HPDE6-E6E7 (cell line): ENCODE results near the gene GRIN3A.
"Not testable (repeated sequence)": the region's sequence is repeated elsewhere in the genome, so short reads cannot be mapped to it uniquely, and the experiment has no call there.

Source experiments
- DNase-seq: peaks from one replicate; pipeline ENCODE4 v3.0.0; 2011; ENCODE audit warnings: missing footprints; ENCODE audit errors: extremely low spot score

Gene GRIN3A

DNA sequence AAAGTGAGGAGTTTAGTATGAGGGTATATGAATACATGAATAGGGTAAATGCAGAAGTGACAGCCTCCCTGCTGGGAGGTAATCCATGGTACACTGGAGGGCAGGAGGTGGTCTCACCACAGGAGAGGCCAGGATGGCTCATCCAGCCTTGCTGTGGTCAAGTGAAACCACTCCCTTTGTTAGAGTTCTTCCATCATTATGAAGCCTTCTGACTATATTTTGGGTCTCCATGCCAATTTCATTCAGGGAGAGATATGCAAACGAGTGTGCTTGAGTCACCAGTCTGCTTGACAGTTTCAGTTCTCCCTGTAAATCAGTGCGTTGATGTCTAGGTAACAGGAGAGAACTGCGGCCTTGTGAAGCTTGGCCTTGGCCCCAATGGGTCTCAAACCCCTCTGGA is 160.1 kb downstream of the GRIN3A start:
- no peak for DNase-seq

DNA sequence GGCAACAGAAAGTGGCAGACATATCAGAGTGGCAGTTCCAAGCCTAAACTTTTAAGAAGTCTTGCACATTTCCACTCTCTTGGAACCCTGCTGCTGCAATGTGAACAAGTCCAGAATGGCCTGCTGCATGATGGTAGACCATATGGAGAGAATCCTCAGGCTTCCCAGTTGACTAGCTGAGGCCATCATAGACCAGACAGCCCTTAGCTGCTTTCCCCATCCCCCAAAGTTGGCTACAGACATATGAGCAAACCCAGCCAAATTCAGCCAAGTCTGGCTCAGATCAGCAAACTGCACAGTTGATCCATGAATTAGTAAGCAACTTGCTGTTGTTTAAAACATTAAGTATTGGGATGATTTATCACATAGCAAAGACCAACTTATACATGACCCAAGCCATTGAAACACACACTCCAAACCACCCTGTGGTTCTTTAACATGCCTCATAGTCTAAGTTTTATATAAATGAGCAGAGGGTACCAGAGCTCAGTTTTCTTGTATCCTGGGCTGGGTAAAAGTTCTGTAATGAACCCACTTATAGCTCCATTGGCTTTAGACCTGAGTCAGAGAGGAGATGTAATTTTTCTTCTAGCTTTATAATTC is 163.6 kb downstream of the GRIN3A start:
- no peak for DNase-seq

DNA sequence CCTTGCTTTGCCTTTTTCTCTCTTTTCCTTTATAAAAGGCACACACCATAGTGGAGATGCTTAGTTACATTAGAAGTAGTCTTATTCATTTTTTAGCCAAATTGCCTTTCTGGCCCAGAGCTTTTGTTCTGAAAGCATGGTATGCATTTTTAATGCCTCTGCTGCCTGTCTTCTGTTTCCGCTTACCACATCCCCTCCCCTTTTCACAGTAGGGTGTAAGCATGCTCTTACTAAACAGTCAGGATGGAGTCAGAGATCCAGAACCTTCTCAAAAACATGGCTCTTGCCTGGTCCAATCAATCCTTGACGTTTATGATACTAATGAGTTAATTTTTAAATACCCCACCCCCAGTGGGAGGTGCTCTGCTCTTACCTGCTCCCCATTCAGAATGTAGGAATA is 166.1 kb downstream of the GRIN3A start:
- DNase-seq, result no peak

DNA sequence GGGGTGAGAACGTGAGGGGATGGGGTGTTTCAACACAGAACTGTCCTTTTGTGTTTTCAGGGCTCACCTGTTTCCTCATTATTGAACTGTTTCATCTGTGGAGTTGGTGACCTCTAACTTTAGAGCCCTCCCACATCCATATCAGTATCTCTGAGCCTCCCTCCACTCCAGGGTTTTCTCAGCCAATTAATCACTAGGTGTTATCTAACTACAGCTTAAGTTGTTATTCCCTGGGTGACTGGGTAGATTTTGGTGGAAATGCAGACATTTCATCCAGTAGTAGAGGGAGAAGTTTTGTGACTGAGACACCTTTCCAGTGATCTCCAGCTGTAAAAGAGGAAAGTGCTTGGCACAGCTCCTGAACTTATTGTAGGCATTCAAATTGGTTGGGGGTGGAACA is 167.3 kb downstream of the GRIN3A start:
- DNase-seq, result no peak

DNA sequence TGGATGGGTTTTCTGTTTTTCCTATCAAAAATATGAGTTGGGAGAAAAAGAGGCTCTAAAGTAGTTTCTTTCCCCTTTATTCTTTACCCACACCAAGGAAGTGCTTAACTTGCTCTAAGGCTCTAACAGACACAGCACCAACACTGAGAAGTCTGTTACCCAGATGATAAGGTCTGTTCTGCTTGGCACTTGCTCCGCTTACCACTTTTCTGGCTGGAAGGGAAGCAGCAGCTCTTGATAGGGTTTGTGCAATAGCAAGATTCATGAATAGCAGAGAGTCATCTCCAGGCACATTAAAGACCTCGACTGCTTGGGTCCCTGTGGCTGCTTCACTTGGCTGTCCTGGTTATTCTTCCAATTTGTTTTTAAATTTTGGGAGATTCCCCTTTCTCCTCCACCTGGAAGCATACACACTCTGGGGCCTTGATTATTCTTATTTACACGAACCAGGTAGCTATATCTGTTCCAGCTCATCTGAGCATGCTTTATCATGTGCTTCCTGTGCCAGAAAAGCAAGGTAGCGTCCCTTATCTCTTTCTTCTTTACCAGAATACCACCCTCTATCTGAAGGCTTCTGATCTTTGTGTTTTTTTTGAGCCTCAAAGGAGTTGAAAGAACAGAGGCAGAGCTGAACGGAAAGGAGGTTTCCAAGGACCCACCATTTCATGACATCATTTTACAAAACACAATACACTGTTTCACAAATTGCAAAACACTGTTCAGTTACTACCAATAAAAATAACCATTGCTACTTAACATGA is 168.5 kb downstream of the GRIN3A start:
- no peak for DNase-seq

DNA sequence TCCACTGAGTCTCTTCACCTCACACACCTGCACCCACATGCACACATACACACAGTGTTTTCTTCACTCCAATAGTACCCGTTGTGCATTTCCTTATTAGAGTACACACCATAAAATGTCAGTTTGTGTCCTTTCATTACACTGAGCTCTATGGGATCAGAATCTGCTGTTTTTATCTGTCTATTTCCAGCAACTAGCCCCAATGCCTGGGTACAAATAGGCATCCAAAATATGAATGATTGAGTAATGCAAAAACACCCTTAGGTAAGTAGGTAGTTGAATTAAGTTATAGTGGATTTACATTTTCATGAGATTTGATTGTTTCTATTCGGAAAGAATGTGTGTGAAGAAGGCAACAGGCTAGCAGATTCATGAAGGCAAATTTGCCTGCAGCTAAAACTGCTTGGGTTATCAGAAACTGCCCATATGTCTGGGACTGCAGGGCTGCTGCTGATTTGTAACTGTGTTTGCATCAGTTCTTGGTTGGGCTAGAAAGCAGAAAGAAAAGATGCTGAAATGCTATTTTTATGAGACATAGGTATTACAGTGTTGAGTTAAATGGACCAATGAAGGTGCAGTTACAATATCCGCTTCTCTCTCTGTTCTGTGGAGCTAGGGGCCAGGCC is 170.6 kb downstream of the GRIN3A start:
- no peak for DNase-seq

DNA sequence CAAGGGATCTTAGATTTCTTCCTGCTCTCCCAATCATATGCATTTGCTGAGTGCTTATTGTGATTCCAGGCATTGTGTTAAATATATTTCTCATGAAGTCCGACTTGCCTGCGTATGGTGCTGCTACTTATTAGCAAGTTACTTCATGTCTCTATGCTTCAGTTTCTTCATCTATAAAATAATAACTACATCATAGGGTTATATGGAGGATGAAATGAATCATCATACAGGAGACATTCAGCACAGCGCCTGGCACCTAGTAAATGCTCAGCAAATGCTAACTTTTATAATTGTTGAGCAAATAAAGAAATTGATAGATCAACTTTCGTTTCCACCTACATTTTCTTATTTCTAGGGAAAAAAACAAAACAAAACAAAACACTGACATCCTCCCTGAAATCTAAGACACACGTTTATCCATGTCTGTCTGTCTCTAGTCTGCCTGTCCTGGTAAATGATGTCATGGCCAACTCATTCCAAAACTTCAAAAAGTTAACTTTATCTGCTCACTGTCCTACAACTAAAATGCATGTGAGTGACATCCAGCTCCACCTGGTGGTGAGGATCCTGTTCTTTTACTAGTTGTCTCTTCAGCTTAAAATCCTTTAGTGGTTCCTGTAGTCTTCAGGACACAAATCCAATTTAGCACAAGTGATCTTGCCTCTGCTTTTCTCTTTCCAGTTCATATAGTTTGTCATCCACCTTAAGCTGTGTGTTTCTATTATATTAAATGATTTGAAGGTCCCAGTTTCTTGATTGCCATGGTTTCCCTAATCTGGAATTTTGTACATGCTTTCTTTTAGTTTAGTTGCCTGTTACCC is 171.3 kb downstream of the GRIN3A start:
- DNase-seq, result peak; percentile 4

DNA sequence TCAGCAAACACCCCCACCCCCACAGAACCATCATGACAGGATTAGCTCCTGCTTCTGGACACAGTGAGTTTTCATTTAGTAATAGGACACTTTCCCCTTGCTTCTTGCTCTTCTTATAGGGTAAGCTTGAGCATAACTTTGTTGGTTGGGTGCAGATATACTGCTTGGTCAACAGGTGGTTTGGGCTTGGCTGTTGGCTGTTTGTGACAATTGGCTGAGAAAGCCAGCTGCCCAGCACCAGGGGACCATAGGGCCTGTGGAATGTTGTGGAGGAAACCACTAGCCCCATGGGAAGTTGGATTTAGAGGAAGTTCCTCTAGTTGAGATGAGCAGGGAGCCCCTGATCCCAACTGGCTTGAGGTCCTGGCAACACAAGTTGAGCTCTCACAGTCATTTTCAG is 174.2 kb downstream of the GRIN3A start:
- no peak for DNase-seq

DNA sequence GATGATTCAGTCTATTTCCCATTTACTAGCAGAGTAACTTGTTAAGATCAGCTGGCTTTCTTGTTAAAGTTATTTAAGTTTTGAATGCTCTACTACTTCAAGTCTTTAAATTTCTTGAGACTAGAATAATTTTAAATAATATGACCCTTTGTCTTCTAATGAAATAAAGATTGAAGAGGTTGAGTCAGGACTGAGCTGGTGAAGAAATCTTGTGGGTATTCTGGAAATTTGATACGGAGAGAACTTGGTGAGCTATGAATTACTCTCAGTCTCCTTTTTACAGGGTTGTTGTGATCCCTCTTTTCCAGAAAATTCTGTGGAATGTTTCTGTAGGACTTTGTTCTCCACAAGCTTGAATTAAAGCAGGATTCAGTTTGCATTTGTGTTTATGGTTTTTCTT is 175.5 kb downstream of the GRIN3A start:
- DNase-seq, result no peak

DNA sequence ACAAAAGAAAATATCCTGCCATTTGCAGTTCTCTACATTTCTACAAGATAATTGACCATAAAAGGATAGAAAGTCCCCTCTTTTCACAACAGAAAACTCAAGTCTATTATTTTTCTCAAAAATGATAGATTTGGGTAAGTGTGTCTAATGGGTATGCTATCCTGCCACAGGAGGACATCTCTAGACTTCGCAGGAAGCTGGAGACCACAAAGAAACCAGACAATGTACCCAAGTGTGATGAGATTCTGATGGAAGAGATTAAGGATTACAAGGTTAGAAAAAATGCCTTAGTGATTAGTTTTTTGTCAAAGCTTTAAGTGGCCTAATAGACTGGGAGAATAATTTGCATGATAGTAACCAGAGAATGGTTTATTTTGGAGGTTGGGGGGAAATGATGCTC is 176.7 kb downstream of the GRIN3A start:
- no peak for DNase-seq

DNA sequence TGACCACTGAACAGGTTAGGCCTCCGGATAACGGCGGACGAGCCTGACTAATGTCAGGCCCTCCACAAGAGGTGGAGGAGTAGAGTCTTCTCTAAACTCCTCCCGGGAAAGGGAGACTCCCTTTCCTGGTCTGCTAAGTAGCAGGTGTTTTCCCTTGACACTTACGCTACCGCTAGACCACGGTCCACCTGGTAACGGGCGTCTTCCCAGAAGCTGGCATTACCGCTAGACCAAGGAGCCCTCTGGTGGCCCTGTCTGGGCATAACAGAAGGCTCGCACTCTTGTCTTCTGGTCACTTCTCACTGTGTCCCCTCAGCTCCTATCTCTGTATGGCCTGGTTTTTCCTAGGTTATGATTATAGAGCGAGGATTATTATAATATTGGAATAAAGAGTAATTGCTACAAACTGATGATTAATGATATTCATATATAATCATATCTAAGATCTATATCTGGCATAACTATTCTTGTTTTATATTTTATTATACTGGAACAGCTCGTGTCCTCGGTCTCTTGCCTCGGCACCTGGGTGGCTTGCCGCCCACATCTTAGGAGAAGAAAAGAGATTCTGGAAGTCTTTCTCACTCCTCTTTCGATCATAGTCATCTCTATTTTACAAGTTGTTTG is 188.9 kb downstream of the GRIN3A start:
- not testable (repeated sequence) for DNase-seq

DNA sequence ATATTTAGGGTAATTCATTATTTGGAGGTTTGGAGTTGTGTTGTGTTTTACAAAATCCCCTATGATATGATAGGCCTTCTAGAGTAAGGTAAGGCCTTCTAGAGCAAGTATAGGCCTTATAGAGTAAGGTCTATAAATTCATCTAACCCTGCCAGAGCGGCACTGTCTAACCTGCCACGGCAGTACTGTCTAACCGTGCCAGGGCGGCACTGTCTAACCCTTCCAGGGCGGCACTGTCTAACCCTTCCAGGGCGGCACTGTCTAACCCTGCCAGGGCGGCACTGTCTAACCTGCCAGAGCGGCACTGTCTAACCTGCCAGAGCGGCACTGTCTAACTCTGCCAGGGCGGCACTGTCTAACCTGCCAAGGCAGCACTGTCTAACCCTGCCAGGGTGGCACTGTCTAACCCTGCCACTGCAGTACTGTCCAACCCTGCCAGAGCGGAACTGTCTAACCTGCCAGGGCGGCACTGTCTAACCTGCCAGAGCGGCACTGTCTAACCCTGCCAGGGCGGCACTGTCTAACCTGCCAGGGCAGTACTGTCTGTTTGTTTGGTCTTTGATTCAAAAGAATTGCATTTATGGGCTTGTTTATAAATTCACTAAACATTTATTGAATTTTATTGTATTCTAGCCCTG is 195.2 kb downstream of the GRIN3A start:
- DNase-seq, result no peak

DNA sequence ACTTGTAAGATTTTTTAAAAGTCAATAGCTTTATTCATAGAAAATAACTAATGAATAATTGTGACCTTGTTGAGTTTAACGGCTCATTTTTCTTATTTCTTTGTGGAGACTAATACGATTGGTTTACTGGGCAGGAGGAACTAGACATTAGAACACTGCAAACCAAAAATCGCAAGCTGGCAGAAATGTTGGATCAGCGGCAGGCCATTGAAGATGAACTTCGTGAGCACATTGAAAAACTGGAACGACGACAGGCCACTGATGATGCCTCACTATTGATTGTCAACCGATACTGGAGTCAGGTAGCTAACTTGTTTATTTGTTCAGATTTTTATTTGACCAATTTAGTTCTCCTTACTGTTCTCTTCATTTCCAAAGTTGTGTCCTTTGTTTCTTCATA is 198.4 kb downstream of the GRIN3A start:
- DNase-seq, result no peak

DNA sequence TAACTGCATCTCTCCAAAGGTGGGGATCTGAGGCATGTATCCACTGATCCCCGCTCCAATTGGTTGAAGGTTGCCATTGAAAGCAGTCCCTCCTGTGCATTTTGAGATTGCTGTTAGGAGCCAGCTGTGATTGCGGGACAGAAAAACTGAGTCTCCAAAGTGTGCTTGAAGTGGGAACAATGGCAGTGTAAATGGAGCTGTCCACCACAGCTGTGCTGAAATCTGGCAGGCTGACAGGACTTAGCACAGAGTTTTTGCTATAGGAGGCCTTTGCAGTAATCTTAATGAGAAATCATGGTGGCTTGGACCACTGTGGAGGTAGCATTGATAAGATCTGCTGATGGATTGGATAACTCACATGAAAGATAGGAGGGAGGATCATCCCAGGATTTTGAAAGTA is 201.5 kb downstream of the GRIN3A start:
- DNase-seq, result no peak

DNA sequence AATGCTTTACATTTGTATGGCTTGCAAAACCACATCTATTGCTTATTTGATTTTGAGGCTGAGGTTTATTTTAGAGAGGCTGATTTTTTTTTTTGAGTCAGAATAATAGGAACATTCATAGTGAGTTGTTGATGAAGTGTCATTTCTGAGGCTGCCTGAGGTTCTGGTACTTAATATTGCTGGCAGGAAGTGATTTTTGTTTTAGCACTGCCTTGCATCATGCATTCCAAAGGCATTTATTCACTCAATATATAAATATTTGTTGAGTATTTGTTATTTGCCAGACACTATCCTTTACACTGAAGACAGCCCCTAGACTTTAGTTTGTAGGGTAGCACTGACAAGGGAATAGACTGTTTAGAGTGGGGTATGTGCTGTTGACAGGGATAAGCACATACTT is 202.1 kb downstream of the GRIN3A start:
- no peak for DNase-seq

DNA sequence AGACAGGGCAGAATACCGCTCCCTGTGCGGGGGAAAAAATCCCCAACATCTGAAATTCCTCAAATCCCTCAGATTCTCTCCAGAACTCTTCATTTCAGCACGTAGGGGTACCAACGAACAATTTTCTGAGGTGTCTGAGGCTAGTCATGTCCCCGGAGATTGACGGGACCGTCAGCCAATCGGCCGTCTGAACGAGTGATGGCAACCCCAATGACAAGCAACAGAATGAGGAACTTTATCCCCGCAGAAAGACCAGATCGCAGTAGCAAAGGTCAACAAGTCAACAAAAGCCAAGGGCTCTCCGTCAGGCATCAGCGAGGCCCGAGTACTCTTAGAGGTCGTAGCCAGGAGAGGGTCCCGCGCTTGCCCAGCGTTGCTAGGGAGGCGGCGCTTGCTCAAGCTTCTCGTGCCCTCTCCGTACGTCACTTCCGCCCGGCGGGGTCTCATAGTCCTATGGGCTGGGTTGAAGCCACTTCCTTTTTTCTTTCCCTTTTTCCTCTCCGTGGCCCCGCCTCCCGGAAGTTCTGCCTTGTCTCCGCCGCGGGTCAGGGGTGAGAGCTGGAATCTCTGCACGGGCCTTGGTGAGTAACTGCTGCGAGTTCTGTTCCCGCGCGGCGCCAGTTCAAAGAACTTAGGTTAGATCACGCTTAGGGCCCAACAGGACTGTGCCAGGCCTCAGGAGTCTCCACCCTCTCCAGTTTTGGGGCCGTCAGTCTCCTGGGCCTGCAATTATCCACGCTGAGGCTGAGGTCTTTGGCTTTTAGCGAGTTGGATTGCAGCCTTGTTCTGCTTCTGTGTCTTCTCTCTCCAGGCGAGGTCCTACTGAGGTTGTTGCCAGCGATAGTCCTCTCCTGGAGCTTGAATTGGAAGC is 204.9 kb downstream of the GRIN3A start, which contains the start of gene RNF20:
RNF20 (plus strand) TSS at position 520 of the 871 bp plus-strand sequence. CDS start 1,571 bp downstream, outside the sequence.
- peak; percentile 96 for DNase-seq

DNA sequence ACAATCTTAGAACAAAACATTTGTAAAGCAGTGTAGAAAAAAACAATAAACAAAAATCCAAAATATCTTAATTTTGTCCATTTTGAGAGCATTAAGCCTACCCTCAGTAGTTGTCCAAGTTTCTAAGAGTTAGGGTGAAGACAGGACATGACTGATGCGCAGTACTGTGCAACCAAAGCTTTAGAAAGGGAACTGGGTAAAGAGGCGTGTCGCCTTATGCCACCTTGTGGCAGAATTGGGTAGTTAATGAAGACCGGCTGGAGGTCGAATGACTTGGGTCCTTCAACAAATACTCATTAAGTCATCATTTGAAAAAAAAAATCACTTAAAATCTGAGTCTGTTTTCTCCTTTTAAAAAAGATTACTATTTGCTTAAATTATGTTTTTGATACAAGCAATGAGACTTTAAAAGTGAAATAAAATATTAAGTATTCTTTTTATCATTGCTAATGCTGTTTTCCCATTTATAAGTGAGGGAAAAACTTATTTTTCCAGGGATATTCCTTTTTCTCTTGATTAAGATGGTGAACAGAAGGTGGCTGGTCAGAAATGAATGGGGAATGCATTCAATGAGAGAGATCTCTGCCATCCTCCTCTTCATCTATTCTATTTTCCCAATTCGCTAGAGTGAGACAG is 208.3 kb downstream of the GRIN3A start:
- DNase-seq, result peak; percentile 56

DNA sequence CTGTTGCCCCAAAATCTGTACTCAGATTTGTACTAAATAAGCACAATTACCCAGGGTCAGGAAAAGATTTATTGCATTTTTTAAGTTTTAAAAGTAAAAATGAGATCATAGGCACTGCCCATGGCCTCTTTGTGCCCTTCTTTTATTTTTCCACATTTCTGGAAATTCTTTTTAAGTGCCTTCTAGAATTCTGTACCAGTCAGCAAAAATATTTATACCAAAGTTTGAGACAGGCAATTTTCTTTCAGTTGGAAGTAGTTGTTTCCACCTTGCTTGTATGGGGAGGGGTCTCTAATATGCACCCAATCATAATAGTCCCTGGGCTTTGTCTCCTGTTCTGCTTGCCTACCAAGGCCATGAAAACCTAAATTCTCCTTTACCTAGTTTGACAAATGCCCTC is 210.4 kb downstream of the GRIN3A start:
- no peak for DNase-seq

DNA sequence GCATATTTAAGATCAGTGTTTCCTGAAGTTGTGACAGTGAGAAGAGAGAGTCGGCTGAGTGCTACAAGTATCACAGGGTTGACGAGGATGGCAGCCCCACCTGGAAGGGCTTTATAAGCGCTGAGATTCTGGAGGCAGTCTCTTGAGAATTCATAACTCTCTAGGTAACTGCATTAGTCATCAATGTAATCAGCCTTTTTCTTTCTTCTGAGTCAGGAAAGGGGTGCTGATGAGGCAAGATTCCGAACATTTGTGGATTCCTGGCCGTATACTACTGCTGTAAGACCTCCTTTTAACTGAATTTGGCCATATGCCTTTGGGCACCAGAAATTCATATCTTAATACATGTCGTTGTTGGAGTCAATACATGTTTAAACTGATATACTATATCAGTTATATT is 211.4 kb downstream of the GRIN3A start:
- peak; percentile 56 for DNase-seq

DNA sequence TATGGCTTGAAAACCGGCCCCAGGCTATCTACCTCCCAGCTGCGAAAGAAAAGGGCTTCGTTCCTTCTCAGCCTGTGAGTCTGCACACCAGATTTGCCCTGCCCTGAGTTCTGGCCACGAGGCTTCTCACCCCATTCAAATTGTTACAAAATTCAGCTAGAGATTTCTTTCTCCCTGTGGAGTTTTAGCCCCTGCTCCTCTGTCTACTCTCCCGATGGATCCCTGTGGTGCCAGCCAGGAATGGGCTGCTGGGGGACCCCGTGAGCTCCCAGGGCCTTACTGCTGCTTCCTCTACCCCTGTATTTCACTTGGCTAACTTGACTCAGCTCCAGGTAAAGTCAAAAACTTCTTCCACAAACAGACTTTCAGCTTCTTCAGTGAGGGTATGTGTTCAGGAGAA is 214.1 kb downstream of the GRIN3A start:
- DNase-seq, result no peak
